AG04450 (cell line): ENCODE results near the gene P4HA3. TPM values are rescaled to one million over a fixed set of nuclear protein-coding genes. Genes with fewer than 3 reads are reported as not detected.
"Not testable (repeated sequence)": the region's sequence is repeated elsewhere in the genome, so short reads cannot be mapped to it uniquely, and the experiment has no call there.

Experiments
- CTCF ChIA-PET: fragments of 300-600, 350-600 bp; formaldehyde crosslinking; extraction: SDS; loops from one replicate; lab custom pipeline; 2022; ENCODE audit warnings: antibody characterized with exemption, inconsistent platforms; lab: Charles Lee
- POLR2A ChIA-PET: fragments of 350-600 bp; formaldehyde crosslinking; extraction: SDS; loops from one replicate; lab custom pipeline; 2021; ENCODE audit warnings: antibody characterized with exemption, inconsistent platforms; lab: Yijun Ruan, JAX
- DNase-seq: peaks from one replicate; pipeline ENCODE4 v3.0.0-alpha.2; 2011; ENCODE audit warnings: low read depth, low spot score
- H3K27ac ChIP-seq: one replicate; pipeline ENCODE4 v1.5.1; 2012; ENCODE audit warnings: low read depth, low read length, control low read depth
- H3K27me3 ChIP-seq: one replicate; pipeline ENCODE4 v1.6.0; 2012; ENCODE audit warnings: low read length; ENCODE audit not compliant: control insufficient read depth, insufficient read depth
- H3K4me3 ChIP-seq: 2 replicates; pipeline ENCODE4 v1.5.1; 2011; ENCODE audit warnings: mild to moderate bottlenecking, low read depth, low read length, control low read depth
- H3K9me3 ChIP-seq: 2 replicates; pipeline ENCODE4 v1.5.1; 2012; ENCODE audit warnings: low read length; ENCODE audit not compliant: control insufficient read depth, insufficient read depth
- CTCF ChIP-seq: IDR thresholded peaks from 2 replicates; pipeline ENCODE4 v1.5.1; 2011; ENCODE audit warnings: low read depth, low read length, control low read depth, inconsistent platforms
- polyA plus RNA-seq: library from polyadenylated mRNA; depleted of rRNA; stranded (reverse); fragments of >200 nt; gene quantifications from 2 replicates; pipeline ENCODE4 v1.2.3, GENCODE V29; 2011

P4HA3 gene
- polyA plus RNA-seq, 1 experiment: 10.7 TPM

- CTCF ChIA-PET: no interaction called here
- DNase-seq: no peak
Observed at GRCh38 chr11:74332291-74332690, 20.9 kb upstream of the P4HA3 start.

DNA sequence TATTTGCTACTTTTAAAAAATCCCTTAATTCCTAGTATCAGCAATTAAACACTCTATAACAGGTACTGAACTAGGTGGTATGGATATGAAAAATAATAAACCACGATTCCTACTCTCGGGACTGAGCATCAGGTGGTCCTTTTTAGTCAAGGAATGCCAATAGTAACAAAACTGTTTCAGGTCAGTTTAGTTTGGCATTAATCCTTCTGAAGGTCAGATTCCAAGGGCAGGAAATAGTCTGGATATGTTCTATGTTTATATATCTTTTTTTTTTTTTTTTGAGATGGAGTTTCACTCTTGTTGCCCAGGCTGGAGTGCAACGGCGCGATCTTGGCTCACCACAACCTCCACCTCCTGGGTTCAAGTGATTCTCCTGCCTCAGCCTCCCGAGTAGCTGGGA is 19.6 kb upstream of the P4HA3 start:
- H3K27me3 ChIP-seq, H3K4me3 ChIP-seq, DNase-seq, H3K27ac ChIP-seq, H3K9me3 ChIP-seq, POLR2A ChIA-PET: not testable (repeated sequence)
- CTCF ChIA-PET: interaction anchor here (0.7 kb wide), 1 partner anchor 23 kb away, joined by 4 read pairs; no protein-coding TSS in a partner anchor

More at GRCh38 chr11:74332291-74332690, 20.9 kb upstream of the P4HA3 start:
- no peaks in the 10 kb centered on the region for H3K27me3 ChIP-seq
- no peak overlapping the region for H3K27ac ChIP-seq
- POLR2A ChIA-PET: no interaction called here
- TF ChIP-seq CTCF: no peak
- no peak overlapping the region for H3K4me3 ChIP-seq
- H3K9me3 ChIP-seq: peaks cover 6% of the 10 kb centered on the region; the same call in 1 of the 2 replicates

GRCh38 chr11:74330075-74330858 is 18.8 kb upstream of the P4HA3 start:
- no peak for DNase-seq
- ChIA-PET CTCF (interaction anchor here (0.9 to 1.3 kb wide), 3 partner anchors 10 to 119 kb away, joined by 3 to 8 read pairs (median 4); no protein-coding TSS in a partner anchor), POLR2A (no interaction called here)
- H3K27ac ChIP-seq: no peak overlapping the region
- H3K27me3 ChIP-seq: no peaks in the 10 kb centered on the region
- H3K9me3 ChIP-seq: peaks cover 6% of the 10 kb centered on the region; the same call in 1 of the 2 replicates
- no peak for TF ChIP-seq CTCF
- no peak overlapping the region for H3K4me3 ChIP-seq

DNA sequence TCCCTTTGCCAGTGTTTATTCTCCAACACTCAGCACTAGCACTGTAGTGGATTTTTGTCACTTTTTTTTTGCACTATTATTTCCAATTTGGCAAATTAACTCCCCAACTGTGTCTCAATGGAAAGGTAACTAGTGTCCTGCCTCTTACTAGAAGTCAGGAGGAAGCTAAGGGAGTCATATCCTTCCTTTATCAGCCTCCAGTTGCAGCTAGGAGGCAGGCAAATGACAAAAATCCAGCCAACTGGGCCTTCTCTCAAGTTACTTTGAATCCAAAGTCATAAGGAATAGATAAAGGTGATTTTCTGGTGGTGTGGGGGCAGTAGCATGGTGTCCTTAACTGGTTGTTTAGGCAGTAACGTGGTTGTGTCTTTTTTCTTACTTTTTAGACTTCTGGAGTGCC is 15.6 kb upstream of the P4HA3 start:
- no peak overlapping the region for H3K27ac ChIP-seq
- ChIA-PET CTCF (no interaction called here), POLR2A (no interaction called here)
- no peaks in the 10 kb centered on the region for H3K27me3 ChIP-seq
- H3K9me3 ChIP-seq: peaks cover 6% of the 10 kb centered on the region; the same call in 1 of the 2 replicates
- no peak for DNase-seq
- no peak overlapping the region for H3K4me3 ChIP-seq
- no peak for TF ChIP-seq CTCF

- H3K4me3 ChIP-seq: no peak overlapping the region
- DNase-seq: no peak
- peaks cover 6% of the 10 kb centered on the region; the same call in 1 of the 2 replicates for H3K9me3 ChIP-seq
- CTCF ChIA-PET: no interaction called here
- TF ChIP-seq CTCF: no peak
- H3K27ac ChIP-seq: no peak overlapping the region
- H3K27me3 ChIP-seq: no peaks in the 10 kb centered on the region
- POLR2A ChIA-PET: no interaction called here
Observed at GRCh38 chr11:74326665-74327064, 15.2 kb upstream of the P4HA3 start.
